GM04504 (cell line): ENCODE data around the gene TTC9.
A peak's percentile ranks its signal among the peaks of the same experiment; 100 is the strongest.

Experiments
- DNase-seq: peaks from one replicate; pipeline ENCODE4 v3.0.0-alpha.2; 2012; ENCODE audit warnings: low read depth

Gene TTC9

DNA sequence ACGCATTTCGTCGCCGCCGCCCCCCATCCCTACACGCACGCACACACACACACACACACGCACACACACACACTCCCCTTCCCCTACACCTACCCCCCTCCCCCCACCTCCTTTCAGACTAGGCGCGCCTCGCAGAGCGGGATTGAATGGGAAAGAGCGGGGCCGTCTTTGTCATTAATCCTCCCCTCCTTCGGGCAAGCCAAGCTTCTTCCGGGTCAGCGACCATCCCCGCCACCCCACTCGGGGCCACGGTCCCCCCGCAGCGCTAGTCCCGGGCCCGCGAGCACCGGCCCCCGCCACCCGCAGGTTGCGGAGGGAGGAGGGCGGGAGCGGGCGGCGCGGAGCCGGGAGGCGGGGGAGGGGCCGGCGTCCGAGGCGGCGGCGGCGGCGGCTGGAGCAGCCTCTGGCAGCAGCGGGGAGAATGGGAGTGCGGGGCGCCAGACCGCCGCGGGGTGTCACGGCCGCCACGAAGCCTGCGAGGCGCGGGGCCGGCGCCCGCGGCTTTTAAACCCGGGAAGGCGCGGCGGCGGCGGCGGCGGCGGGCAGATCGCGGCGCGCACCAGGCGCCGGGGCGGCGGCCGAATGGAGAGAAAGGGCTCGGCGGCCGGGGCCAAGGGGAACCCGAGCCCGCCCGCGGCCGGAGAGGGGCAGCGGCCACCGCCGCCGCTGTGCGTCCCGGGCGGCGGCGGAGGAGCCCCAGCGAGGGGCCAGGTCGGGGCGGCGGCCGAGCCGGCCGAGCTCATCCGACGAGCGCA, at the start of gene TTC9:
Gene TTC9 (plus strand): TSS at position 369 of the 755 bp plus-strand sequence. CDS start 214 bp downstream, at position 583.
- no peak for DNase-seq

DNA sequence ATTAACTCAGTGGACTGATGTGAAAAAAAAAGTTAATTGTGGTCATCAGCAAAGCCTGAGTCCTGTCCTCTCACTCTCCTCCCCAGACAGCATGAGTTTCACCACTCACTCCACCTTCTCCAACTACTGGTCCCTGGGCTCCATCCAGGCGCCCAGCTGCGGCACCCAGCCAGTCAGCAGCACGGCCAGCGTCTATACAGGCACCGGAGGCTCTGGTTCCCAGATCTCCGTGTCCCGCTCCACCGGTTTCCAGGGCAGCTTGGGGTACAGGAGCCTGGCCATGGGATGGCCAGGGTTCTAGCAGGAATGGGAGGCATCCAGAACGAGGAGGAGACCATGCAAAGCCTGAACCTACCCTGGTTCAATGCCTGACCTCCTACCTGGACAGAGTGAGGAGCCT, 47.3 kb upstream of the TTC9 start:
- no peak for DNase-seq

DNA sequence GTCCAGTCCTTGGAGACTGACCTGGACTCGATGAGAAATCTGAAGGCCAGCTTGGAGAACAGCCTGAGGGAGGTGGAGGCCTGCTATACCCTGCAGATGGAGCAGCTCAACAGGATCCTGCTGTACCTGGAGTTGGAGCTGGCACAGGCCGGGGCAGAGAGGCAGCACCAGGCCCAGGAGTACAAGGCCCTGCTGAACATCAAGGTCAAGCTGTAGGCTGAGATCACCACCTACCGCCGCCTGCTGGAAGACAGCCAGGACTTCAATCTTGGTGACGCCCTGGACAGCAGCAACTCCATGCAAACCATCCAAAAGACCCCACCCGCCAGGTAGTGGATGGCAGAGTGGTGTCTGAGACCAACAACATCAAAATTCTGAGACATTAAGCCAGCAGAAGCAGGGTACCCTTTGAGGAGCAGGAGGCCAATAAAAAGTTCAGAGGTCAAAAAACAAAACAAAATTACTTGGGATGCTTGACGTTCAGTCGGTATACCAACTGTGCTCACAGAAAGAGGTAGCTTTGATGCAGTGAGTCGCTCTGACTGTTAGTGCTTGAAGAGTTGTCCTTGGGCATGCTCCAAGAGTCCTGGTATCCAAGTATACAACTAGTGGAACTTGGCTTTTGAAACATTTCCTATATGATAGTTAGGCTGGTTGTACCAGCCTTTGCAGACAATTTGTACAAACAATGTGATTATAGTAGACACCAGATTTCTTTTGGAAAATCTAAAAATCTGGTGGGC, 46.1 kb upstream of the TTC9 start:
- no peak for DNase-seq

DNA sequence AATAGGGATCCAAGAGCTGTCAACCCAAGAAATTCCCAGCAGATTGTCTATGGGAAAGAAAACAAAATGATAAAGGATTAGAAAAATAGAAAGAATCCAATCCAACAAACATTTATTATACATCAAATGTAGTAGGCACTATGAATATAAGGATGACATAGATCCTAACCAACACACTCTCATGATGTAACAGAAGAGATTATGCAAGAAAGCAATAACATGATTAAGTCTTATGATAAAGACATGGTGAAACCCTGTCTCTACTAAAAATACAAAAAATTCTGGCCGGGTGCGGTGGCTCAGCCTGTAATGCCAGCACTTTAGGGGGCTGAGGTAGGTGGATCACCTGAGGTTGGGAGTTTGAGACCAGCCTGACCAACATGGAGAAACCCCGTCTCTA, 44.0 kb upstream of the TTC9 start:
- no peak for DNase-seq

DNA sequence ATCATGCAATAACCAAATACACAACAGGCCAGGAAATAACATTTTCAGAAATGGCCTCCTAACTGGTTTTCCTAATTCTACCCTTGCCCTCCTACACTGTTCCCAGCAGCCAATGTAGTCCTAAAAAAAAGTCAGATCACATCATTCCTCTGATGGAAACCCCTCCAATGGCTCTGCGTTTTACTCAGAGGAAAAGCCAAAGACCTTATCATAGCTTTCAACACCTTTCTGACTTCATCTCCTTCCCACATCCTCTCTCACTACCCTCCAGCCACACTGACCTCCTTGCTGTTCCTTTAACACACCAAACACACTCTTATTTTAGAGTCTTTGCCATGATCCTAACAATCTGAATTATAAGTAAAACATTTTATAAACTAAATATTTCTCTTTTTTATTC, 42.4 kb upstream of the TTC9 start:
- DNase-seq, result no peak

DNA sequence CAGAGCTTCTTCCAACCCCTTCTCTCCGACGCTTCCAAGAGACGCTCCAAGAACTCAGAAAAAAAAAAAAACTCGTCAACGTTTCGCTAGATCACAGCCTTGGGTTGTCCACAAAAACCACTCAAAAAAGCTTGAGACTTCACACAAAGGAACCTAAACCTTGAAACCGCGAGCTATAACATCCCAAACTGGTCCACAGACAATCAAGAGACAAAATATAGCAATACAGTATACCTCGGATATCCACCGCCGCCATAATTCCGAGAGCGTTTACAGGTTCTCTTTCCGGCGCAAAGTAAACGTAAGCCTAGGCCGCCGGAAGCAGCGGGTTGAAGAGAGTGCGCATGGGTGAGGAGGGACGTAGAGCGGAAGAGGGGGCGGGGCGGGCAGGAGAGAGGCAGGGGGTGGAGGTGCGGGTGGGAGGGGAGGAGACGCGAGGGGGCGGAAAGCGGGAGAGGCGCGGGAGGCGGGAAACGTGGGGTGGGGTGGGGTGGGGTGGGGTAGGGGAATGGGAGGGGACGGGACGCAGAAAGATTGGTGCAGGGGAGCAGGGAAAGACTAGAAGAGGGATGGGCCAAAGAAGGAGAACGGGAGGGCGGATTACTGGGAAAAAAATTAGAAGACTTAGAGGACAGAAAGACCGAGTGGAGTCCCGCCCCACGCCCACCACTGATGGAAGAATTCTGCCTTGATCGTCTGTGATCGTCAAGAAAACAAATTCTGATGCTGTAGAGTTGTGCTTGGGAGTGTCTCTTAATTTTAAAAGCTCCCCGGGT, 41.1 kb upstream of the TTC9 start, which contains the start of gene MED6:
Gene MED6 (minus strand): TSS at position 274 of the 776 bp plus-strand sequence. CDS start 18 bp downstream, at position 256.
- peak; percentile 78 for DNase-seq

DNA sequence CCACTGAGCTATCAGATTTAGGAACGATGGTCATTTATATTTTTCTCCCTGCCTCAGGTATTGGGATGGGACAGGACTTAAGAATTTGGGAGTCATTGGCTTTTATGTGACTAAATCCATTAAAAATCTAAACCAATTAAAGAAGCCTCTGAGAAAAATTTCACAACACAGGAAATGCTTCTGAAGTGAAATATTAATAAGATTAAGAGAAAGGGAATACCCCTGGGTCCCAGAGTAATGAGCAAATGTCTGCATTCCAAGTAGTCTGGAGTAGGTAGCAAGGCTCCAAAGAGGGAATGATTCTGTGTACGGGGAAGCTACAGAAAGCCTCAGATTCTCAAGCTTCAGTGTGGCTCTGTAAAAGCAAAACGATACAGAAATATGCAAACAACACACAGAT, 40.6 kb upstream of the TTC9 start:
- peak; percentile 1 for DNase-seq

DNA sequence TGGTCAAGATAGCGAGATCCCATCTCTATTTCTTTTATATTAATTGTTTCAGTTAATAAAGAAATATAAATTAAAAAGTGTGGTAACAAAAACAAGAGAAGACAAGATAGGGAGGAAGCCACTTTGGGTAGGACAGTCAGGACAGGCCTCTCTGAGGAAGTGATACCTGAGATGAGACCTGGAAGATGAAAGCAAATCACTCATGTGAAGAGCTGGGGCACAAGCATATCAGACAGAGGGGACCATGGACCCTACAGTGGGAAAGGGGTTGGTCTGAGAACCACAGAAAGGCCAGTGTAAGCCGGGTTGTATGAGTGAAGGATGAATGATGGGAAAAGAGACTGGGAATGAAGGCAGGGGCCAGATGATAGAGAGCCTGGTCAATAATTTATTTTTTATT, 39.5 kb upstream of the TTC9 start:
- no peak for DNase-seq

DNA sequence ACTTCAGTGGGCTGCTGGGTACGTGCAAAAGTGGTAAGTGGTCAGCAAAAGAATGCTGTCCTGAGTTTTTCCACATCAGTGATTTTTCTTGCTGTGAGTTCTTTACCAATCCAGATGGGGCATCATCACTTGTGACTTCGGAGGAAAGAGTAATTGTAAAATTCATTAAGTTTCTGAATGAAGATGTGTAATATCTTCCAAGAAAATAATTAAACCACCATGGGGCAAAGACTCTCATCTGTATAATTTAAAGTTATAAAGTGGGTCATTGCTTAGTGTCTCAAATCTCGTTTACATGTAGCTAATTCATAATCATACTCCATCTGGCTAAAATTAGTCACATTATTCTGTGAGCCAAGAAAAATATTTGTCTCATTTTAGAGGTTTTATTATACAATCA, 30.5 kb upstream of the TTC9 start:
- DNase-seq, result no peak

DNA sequence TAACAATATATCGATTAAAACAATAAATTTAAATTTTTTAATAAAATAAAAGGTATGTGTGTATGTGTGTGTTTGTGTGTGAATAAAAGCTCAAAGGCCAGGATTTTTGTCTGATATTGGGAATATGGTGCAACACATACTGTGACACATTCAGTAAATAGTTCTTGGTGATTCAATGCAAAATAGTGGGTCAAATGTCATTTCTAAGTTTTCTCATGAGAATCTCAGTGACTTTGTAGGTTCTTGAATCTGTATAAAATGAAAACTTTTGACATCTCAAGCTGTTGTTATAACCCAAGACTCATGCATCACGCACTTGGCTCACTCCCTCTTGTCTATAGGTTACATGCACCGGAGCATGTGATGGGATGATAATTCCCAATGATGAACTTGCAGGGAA, 25.1 kb upstream of the TTC9 start:
- DNase-seq, result no peak

DNA sequence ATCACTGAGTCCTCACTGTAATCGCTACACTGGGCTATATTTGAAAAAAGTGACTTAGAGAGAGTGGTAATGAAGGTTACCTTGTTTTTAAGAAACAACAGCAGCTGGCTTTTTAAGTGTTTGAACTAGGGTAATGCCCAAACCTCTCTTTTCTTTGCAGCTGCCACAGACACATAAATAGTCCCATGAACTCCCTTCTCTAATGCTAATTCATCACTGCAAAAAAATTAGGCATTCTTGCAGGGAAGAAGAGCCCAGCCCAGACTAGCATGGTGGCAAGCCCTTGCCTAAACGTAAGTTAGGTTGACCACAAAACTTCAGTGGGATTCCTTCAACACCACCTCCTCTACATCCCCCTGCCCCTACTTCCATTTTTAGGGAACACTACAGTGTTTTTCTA, 23.4 kb upstream of the TTC9 start:
- DNase-seq, result no peak

DNA sequence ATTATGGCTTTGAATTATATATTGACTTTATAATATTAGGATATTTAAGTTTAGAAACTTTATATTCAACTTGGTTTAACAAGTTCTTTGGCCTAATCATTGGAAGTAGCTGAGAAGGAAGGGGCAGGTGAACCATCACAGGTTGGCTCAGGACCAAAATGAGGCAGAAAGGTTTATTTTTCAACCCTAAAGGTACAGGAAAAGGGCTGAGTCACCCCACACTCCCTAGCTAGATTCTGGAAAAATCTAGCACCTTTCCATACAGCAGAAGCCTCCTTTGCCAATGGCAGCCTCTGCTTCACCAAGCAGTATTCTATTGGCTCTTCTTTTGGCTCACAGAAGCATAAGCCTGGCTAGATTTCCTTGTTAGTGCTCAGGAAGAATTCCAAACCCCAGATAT, 22.0 kb upstream of the TTC9 start:
- DNase-seq, result no peak

DNA sequence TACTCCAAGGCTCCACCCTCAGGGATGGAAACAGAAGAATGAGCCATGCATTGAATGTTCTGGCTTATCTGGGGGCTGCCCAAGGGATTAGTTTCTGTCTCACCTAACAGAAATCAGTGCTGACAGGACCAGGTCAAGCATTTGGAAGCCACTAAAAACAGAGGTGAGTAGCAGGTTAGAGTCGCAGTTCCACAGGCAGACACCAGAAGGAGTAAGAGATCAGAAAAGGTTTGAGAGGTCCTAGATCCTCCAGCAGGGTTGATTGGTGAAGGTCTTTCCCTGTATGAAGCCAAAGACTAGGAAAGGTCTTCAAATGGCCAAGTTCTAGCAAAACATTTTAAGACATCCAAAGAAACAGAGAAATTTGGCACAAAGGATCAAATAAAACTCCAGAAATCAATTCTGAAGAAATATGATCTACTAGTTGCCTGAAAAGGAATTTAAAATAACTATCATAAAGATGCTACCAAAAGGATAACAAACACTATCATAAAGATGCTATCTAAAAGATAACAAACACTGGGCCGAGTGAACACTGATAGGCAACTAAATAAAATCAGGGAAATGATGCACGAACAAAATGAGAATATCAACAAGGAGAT, 19.5 kb upstream of the TTC9 start:
- no peak for DNase-seq

DNA sequence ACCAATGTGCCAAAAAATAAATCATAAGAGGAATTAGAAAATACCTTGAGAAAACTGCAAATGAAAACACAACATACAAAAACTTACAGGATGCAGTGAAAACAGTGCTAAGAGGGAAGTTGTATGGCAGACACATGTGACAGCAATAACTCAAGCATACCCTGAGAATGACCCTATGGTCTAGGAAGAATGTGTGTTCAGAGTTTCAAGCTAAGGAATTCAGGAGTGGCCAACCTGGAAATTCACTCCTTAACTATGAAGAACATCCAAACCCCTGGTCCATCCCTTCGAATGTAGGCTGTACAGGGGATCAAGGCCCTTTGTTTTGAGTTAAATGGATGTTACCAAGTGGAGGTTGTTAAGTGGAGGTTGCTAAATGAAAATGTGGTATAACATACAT, 16.7 kb upstream of the TTC9 start:
- no peak for DNase-seq

DNA sequence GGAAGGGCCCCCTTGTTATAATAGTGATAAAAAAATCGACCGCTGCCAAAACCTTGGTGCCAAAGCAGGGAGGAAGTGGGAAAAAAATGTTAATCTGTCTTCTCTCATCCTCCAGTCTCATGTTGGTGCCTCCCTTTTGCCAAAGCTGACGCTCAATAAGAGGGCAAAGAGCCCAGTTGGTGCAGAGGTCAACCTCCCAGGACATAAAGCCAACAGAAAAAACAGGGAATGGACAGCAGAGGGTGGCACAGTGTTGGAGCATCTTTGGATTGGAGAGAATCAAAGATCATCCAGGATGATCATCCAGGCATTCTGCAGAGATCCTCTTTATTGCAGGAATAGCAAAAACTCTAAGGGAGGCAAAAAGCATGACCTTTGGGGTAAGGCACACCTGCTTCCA, 9.8 kb upstream of the TTC9 start:
- DNase-seq, result no peak

DNA sequence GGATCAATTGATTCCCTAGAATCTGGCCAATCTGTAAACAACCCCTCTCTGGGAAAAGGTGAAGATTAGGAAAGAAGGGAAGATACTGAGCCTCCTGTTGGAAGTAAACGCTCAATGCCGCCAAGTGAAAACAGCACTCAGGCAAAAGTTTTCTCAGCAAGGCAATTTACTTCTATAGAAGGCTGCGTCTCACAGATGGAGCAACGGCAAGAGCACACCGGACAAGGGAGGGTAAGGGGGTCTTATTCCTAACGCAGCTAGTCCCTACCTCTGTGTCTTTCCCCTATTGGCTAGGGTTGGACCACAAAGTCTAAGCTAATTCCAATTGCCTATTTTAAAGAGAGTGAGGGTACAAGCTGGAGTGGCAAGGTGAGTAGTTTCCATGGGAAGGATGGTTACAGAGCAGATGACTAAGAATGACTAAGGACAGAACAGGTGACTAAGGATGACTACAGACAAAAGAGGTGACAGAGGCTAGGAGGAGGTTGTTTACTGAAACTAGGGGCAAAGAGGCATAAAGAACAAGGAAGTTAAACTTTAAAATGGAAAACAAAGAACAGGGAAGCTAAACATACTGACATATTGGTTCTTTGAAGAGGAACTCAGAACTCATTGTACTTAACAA, 5.6 kb upstream of the TTC9 start:
- no peak for DNase-seq

DNA sequence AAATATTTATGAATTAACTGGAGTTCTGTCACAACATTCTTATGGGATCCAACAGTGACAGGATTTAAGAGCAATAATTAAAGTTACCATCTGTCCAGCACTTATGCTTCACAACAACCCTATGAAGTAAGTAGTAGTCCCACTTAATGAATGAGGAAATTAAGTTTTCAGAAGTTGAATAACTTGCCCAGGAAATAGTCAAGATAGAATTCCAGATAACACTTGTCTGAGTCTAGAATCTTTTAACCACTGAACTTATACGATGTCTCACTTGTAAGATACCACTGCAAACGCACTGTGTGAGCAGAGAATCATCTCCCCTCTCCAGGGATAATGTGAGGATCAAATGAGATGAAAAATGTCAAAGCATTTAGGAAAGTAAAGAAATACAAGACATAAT, 3.3 kb upstream of the TTC9 start:
- no peak for DNase-seq

DNA sequence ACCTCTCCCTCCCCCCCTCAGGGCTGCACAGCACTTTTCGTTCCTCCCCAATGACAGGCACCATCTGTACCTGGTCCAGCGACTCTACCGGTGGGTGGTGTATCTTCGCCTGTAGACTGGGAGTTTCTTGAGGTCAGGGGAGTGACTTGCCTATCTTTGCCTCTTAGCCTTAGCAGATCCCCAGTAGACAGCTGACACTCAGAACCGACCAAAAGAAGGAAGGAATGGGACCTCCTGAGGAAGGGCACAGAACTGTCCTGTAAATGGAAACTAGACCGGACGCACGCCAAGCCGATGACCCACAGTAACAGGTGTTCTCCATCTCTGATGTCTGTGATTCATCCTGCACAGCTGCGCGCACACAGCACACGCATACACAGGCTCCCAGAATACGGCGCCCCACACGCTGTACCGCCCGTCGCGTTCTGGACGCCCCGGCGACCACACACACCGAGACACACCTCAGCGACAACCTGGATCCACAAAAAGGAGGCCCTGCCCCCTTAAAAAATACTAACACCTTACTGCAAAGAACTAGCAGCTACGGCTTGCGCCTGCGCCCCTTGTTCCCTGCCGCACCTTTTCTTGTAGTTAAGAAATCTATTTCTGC, 673 bp upstream of the TTC9 start:
- no peak for DNase-seq

DNA sequence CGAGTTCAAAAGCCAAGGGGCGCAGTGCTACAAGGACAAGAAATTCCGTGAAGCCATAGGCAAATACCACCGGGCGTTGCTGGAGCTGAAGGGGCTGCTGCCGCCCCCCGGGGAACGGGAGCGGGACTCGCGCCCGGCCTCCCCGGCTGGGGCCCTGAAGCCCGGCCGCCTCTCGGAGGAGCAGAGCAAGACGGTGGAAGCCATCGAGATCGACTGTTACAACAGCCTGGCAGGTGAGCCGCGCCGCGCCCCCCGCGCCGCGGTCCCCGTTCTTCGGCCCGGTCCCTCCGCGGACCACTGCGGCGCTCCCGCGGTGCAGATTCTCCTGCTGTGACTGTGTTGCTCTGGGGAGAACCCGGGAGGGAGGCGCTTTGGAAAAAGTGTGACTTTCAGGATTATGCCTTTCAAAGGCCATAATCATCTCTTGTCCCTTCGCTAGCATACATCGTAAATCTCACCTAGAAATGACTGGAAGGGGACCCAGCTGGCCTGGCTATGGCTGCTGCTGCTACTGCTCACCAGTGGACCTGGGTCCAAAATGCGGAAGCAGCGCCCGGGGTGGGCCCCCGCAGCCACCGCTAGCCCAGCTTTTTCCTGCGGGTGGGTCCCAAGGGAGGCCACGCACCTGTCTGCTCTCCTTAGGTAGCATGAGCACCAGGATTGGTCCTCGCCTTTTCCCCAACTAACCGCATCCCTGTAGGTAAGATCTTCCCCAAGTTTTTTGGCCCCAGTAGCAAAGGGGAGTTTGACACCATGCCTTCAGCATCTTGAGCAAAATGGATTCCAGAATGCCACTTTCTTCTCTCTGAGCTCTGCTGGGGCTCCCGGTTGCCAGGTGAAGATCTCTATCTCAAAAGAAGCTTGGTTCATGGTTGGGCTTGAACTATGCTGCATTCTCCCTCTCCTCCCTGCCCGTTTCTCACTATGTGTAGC, 853 bp downstream of the TTC9 start:
- DNase-seq, result no peak

DNA sequence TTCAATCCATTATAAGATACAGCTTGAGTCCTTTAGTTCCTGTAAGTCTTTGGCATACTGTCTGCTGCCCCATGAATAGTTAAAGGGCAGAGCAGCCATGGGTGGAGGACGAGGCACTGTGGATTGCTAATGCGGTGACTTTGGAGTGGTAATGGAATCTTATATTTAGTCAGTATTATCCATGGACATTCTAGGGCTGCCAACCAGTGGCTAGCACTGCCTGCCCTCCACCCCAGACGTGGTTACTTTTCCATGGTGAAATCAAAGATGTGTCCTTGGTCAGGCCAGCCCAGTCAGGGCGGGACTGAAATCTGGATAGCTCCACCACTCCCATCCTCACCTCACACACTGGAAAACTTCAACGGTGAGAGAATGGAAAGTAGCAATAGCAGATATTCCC, 2.3 kb downstream of the TTC9 start:
- DNase-seq, result no peak
